Hepatocyte (in vitro differentiated cells): Measurements from ENCODE around the gene EXTL1.

Experiments
- EZH2 ChIP-seq: fragments of 200-600 bp; sonication (generic); IDR thresholded peaks from 2 replicates; pipeline ENCODE4 v1.6.1; 2016; ENCODE audit warnings: antibody characterized with exemption, mild to moderate bottlenecking, borderline replicate concordance
- EZH2phosphoT487 ChIP-seq: fragments of 200-600 bp; sonication (generic); IDR thresholded peaks from one replicate; pipeline ENCODE4 v1.6.1; 2018; ENCODE audit warnings: antibody characterized with exemption, mild to moderate bottlenecking, low read depth, moderate library complexity; ENCODE audit not compliant: unreplicated experiment, severe bottlenecking
- TF ChIP-seq, protein P1 (sequence below): fragments of 200-600 bp; sonication (generic); IDR thresholded peaks from 2 replicates; pipeline ENCODE4 v1.5.1; 2016; ENCODE audit warnings: antibody characterized with exemption, mild to moderate bottlenecking; ENCODE audit not compliant: poor library complexity

DNA sequence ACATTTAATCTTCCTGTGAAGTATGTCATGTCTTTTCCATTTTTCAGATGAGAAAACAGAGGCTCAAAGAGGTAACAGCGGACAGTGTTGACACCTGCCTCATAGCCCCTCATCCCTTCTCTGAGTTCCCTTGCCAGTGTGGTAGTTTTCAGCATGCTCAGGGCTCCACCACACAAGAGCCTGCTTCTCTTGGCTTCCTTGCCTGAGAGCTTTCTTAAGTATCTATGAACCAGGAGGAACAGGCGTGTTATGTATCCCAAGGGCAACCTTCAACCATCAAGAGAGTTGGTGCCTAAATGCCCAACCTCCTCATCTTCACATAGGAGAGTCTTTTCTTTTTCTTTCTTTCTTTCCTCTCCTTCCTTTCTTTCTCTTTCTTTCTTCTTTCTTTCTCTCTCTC, 17.8 kb upstream of the EXTL1 start:
- TF ChIP-seq EZH2: no peak
- no peak for TF ChIP-seq EZH2phosphoT487
- TF ChIP-seq, protein P1, sequence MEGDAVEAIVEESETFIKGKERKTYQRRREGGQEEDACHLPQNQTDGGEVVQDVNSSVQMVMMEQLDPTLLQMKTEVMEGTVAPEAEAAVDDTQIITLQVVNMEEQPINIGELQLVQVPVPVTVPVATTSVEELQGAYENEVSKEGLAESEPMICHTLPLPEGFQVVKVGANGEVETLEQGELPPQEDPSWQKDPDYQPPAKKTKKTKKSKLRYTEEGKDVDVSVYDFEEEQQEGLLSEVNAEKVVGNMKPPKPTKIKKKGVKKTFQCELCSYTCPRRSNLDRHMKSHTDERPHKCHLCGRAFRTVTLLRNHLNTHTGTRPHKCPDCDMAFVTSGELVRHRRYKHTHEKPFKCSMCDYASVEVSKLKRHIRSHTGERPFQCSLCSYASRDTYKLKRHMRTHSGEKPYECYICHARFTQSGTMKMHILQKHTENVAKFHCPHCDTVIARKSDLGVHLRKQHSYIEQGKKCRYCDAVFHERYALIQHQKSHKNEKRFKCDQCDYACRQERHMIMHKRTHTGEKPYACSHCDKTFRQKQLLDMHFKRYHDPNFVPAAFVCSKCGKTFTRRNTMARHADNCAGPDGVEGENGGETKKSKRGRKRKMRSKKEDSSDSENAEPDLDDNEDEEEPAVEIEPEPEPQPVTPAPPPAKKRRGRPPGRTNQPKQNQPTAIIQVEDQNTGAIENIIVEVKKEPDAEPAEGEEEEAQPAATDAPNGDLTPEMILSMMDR: no peak
